ENCODE results near the gene RHCG.

RHCG gene

GRCh38 chr15:89502867-89503595 is 6.6 kb upstream of the RHCG start:
- DNase-seq = no peak

DNA sequence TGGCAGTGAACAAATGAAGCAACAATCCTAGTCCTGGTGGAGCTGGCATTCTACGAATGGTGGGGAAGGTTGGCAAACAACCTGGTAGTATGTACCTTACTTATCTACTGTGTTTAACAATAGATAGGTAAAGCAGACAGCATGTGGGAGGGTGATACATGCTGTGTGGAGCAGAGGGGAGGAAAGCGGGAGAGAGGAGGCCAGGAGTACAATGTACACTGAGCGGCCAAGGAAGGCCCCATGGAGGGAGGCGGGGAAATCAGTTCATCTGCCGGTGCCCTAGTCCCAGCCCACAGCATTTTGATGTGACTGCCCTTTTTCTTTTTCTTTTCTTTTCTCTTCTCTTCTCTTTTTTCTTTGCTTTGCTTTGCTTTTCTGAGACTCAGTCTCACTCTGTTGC is 5.3 kb upstream of the RHCG start:
- DNase-seq = no peak

DNA sequence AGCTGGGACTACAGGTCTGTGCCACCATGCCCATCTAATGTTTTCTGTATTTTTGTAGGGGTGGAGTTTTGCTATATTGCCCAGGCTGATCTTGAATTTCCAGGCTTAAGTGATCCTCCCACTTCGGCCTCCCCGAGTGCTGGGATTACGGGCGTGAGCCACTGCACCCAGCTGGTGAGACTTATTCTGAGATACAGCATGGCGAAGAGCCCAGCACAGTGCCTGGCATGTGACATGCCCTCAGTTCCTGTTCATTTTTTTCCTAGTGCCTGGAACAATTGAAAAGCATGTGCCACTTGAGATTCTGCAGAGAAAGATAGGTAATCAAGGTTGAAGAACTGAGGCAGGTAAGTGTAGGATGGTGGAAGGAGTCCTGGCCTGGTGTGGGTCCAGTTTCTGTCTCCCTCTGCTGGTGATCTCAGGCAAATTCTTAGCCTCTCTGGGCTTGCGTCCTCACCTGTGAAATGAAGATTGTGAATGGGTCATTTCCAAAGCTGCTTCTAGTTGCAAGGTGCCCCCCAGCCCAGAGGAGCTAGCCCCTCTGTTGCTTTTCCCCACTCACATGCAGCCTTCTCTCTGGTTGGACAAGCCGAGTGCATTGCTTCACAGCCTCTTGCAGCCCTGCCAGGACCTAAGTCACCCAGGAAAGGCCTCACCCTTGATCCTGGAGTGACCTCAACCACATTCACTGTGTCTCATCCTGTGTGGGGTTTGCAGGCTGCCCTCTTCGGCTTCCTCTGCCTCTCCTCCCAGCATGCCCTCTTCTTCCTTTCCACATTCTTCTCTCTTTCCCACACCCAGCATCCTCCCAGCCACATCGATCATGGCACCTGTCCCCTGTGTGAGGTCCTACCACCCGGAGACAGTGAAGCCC is 4.3 kb upstream of the RHCG start:
- DNase-seq = no peak

DNA sequence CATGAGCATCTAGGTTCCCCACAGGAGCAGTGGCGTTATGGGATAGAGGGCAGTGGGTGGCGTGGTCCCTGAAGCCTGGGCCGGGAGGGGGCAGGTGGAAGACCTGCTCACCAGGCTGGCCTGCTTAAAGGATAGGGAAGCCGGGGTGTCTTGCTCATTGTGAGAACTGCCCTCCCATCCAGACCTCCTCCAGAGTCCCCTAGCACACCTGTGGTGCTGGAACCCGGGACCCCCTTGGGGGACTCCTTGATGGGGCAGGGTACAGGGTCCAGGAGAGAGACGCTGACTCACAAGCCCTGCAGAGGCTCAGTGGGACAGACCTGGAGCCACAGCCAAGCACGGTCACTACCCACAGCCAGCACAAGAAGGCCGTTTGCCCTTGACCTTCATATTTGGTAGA is 2.8 kb upstream of the RHCG start:
- DNase-seq = no peak

DNA sequence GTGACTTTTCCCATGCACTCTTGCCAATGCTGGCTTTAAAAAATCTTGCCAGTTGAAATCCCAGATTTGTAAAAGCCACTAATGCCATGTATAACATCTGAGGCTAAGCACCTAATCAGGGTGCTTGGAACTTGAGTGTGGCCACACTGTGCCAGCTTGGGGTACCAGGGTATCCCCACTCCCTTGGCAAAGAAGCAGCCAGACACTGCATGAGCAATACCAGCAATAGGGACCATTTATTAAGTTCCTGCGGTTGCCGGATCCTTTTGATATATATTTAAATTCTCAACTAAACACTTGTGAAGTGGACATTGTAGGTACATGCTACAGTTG is 2.2 kb upstream of the RHCG start:
- DNase-seq = no peak

GRCh38 chr15:89497231-89497630 is 848 bp upstream of the RHCG start:
- DNase-seq = no peak

- DNase-seq = no peak
These were observed 691 bp downstream of the RHCG start for GRCh38 chr15:89495638-89496145.

- no peak for DNase-seq
These were observed 1.3 kb downstream of the RHCG start for GRCh38 chr15:89494941-89495637.

GRCh38 chr15:89494031-89494430 is 2.4 kb downstream of the RHCG start:
- no peak for DNase-seq

DNA sequence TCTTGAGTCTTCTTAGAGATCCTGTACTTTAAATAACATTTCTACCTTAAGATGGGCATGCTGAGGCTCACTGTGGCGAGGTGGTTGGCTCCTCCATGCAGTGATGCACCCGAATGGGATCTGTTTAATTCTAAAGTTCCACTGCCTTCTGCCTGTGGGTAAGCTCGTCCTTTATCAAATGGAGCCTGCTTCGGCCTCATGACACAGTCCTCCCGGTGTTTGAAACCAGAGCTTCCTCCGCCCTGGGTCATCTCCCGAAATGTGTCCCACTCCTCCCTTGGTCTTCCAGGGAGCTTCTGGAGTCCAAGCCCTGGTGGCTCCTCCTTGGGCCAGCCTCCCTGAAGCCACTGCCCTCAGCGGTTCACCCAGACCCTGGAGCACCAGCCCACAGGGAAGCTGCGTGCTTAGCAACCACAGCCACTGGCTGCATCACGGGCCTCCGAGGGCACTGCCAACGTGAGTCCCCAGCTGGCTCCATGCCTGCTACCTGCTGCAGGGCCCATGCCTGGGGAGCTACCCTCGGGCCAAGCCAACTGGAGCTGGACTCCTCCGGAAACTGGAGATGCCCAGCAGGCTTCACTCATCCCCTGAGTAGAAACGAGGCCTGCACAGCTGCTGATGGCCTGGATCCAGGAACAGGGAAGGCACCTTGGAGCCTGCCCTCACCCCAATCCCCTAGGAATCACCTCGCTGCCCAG is 3.3 kb downstream of the RHCG start:
- no peak for DNase-seq

GRCh38 chr15:89492111-89492641 is 4.2 kb downstream of the RHCG start:
- no peak for DNase-seq

DNA sequence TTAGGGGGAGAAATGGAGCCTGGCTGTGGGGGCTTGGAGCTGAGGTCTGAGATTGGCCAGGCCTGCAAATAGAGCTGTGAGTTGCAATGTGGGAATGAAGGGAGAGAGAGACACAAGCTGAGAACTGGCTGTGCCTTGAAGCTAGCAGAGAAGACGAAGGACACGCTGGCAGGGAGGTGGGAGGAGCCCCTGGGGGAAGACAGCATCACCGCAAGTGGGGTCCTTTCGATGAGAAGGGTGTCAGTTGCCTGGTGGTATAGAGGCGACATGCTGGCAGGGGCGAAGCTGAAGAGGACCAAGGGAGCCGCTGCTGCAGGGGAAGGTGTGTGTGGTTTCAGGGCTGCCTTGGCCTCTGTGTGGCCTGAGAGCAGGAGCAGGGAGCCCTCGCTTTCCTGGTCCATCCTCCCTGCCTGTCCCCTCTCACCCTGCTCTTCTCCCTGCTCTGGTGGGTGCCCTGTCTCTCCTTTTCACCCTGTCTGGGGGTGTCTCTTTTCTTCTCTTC is 5.5 kb downstream of the RHCG start:
- no peak for DNase-seq

- DNase-seq = no peak
These were observed 6.1 kb downstream of the RHCG start for GRCh38 chr15:89490081-89490813.

DNA sequence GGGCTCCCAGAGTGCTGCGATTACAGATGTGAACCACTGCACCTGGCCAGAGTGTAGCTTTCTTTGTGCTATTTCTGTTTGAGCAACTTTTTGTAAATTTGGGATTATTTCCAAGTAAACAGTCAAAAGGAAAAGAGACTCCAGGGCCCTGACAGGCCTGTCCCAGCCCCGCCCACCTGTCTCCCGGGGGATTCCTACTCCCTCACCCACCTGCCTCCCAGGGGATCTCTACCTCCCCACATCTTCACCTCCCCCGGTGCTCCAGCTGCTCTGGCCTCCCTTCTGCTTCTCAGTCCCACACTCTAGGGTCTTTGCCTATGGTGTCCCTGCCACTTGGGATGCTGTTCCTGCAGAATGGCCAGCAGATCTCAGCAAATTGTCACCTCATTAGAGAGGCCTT is 7.0 kb downstream of the RHCG start:
- no peak for DNase-seq

DNA sequence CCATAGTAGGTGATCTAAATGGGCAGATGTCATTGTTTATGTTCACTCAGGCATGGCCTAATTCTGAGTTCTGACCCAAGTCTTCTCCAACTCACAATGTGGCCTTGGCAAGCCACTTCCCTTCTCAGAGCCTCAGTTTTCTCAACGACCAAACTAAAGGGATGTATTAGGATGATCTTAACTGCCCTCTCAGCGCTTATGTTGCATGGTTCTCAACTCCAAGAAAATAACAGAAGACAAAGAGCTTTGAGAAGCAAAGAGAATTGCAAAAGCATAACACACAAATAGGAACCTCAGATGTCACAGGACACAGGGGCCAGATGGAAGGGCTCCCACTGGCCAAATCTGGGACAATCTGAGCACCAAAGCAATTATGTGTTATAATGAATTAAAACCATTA is 8.6 kb downstream of the RHCG start:
- no peak for DNase-seq

DNA sequence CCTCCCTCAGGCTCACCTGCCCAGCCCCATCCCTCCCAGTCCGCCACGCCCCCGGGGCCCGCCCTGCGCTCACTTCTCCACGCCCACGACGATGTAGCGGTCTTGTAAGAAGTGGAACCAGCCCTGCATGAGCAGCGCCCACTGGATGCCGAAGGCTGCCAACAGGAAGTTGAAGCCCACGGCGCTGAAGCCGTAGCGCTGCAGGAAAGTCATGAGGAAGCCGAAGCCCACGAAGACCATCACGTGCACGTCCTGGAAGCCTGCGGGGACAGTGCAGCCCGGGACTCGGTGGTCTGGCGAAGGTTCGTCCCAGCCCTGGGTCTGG is 9.7 kb downstream of the RHCG start:
- no peak for DNase-seq

DNA sequence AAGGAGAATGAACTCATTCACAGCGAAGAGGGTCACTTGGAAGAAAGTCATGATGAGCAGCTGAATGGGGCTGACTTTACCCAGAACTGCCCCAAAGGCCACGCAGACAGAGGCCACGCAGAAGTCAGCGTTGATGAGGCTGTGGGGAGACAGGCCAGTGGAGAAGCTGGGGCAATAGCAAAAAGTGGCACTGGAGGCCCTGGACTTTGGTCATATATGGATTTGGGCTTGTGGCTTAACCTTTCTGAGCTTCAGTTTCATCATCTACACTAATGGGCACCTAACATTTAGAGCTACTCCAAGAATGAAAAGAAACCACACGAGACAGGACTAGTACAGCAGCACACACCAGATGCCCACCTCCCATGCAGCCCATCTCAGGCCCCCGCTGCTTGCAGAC is 13.3 kb downstream of the RHCG start:
- no peak for DNase-seq

- no peak for DNase-seq
These were observed 14.2 kb downstream of the RHCG start for GRCh38 chr15:89482139-89482538.

GRCh38 chr15:89480505-89480904 is 15.9 kb downstream of the RHCG start:
- DNase-seq = no peak

GRCh38 chr15:89479173-89479572 is 17.2 kb downstream of the RHCG start:
- no peak for DNase-seq

- DNase-seq = no peak
These were observed 18.8 kb downstream of the RHCG start for GRCh38 chr15:89477411-89478242.

Data from SHP77 (cell line).